Adipocyte (in vitro differentiated cells): ENCODE data around the gene NR2F1-AS1.
A peak's percentile ranks its signal among the peaks of the same experiment; 100 is the strongest.

Source experiments
- DNase-seq: peaks from one replicate; pipeline ENCODE4 v3.0.0-alpha.2; 2015; ENCODE audit warnings: low read depth
- H3K27me3 ChIP-seq: replicated peaks from 2 replicates; pipeline ENCODE4 v1.7.0; 2013; ENCODE audit warnings: mild to moderate bottlenecking, low read length, moderate library complexity; ENCODE audit not compliant: control insufficient read depth, insufficient read depth
- H3K36me3 ChIP-seq: 2 replicates; pipeline ENCODE4 v1.7.0; 2013; ENCODE audit warnings: low read length, mild to moderate bottlenecking, moderate library complexity; ENCODE audit not compliant: control insufficient read depth, insufficient read depth, severe bottlenecking
- H3K4me1 ChIP-seq: 2 replicates; pipeline ENCODE4 v1.7.0; 2013; ENCODE audit warnings: mild to moderate bottlenecking, low read length, moderate library complexity; ENCODE audit not compliant: control insufficient read depth, insufficient read depth
- H3K4me3 ChIP-seq: 2 replicates; pipeline ENCODE4 v1.7.0; 2013; ENCODE audit warnings: mild to moderate bottlenecking, low read length, moderate library complexity
- H3K9ac ChIP-seq: 2 replicates; pipeline ENCODE4 v1.7.0; 2013; ENCODE audit warnings: mild to moderate bottlenecking, low read length, moderate library complexity
- H3K9me3 ChIP-seq: 2 replicates; pipeline ENCODE4 v1.7.0; 2013; ENCODE audit warnings: mild to moderate bottlenecking, low read length, moderate library complexity; ENCODE audit not compliant: control insufficient read depth

The NR2F1-AS1 gene

DNA sequence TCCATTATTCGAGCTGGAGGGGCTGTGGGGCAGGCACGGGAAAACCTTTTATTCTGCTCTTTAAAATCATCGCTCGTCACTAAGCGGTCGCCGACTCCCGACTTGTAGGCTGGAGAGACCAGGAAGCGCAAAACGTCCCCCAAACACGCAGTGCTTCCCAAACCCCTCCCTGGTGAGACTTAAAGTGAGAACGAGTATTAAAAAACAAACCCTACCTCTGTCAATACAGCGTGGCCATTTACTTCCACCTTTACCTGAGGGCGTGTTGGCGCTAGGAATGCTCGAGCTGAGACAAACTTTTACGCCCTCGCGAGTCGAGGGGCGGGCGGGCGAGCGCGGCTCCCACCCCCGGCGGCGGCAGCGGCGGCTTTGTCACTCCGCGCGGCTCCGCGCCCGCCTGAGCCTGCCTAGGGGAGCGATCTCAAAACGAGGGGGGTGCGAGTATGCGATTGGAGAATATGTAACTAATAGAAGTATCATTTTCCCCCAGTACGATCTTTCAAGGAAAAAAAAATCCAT is at the start of gene NR2F1-AS1:
Gene NR2F1-AS1 (minus strand): TSS at position 293 of the 519 bp plus-strand sequence.
- Histone ChIP-seq H3K9ac (peak within 1 kb of the TSS; percentile 96), H3K27me3 (no peaks in the 10 kb centered on the region), H3K9me3 (no peaks in the 10 kb centered on the region), H3K36me3 (no peaks in the 10 kb centered on the region), H3K4me1 (peaks cover 8% of the 10 kb centered on the region), H3K4me3 (peak within 1 kb of the TSS; percentile 93)
- no peak for DNase-seq

DNA sequence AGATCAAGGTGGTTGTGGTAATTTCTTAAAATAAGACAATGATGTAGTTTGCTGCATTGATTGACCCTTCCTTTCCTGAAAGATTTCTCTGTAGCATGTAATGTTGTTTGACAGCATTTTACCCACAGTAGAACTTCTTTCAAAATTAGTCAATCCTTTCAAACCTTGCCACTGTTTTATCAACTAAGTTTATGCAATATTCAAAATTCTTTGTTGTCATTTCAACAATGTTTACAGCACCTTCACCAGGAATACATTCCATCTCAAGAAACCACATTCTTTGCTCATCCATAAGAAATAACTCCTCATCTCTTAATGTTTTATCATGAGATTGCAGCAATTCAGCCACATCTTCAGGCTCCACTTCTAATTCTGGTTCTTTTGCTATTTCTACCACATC is 45.8 kb upstream of the NR2F1-AS1 start:
- Histone ChIP-seq H3K9ac (no peak overlapping the region), H3K36me3 (no peaks in the 10 kb centered on the region), H3K9me3 (no peaks in the 10 kb centered on the region), H3K27me3 (no peaks in the 10 kb centered on the region), H3K4me3 (no peak overlapping the region), H3K4me1 (no peaks in the 10 kb centered on the region)
- no peak for DNase-seq

DNA sequence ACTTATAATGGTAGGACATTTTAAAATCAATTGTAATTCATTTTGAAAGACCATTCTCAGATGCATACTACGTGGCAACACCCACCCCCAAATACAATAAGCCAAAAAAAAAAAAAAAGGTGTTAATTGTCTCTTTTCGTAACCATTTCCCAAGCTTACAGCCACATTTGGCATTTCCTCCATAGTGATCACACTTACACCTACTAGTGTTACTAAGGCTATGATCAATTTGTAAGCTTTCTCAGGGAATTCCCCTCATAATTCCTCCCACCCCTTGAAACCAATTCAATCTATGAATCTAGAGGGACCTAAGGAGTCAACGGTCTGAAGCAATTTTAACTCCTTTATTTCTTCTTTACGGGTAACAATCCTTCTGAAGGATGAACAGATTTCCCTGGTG is 42.1 kb upstream of the NR2F1-AS1 start:
- H3K4me3 ChIP-seq, result no peak overlapping the region
- H3K27me3 ChIP-seq, result no peaks in the 10 kb centered on the region
- no peak overlapping the region for H3K9ac ChIP-seq
- H3K9me3 ChIP-seq, result no peaks in the 10 kb centered on the region
- peaks cover 5% of the 10 kb centered on the region for H3K4me1 ChIP-seq
- no peaks in the 10 kb centered on the region for H3K36me3 ChIP-seq
- DNase-seq, result no peak

DNA sequence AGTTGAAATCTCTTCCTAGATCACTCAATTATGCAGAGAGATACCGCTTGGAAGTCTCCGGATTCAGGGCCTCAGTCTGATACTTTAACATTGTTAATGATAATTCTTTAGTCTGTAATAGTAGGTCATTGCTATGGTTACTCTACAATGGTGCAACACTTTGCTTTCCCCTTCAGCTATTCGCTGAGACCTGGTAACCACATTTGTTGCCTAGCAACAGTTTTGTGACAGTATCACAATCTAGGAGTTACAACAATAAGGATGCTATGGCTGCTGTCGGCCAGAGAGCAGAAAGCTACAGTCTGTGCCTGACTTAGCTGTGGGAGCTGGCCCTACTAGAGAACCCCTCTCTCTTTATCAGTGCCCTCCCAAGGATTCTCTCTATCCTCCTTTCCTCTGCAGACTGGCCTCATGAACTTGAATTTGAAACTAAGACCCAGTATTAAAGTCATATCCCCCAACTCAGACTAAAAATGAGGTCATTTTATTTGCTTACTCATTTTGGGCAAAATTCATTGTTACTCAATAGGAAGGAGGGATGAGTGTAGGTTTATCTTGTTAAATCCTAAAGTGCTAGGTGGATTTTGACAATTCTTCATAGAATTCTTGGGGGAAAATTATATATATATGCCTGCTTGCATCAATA is 41.3 kb upstream of the NR2F1-AS1 start:
- H3K9me3 ChIP-seq, result no peaks in the 10 kb centered on the region
- H3K4me1 ChIP-seq, result peaks cover 5% of the 10 kb centered on the region
- H3K4me3 ChIP-seq, result no peak overlapping the region
- no peaks in the 10 kb centered on the region for H3K36me3 ChIP-seq
- peak; percentile 67 for DNase-seq
- H3K27me3 ChIP-seq, result no peaks in the 10 kb centered on the region
- H3K9ac ChIP-seq, result no peak overlapping the region

DNA sequence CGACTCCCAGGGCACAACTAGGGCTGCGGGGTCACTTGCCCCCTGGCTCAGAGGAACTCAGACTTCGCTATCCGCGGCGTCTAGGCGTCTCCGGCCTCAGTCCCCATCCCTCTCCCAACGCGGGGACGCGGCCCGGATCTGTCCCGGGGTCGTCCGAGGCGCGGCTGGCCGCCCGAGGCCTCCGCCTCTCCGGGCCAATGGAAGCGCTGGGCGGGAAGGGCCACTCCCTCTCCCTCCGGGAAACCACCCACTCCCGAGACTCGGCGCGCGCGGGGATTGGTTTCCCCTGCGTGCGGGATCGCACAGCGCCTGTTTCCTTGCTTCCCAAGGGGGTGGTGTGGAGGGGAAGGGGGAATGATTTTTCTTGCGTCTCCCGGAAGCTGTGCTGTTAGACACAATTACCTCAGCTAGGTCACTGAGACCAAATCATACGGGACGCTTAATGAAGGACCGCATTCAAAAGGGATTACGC is 40.3 kb upstream of the NR2F1-AS1 start:
- Histone ChIP-seq H3K36me3 (no peaks in the 10 kb centered on the region), H3K4me1 (peaks cover 5% of the 10 kb centered on the region), H3K9me3 (no peaks in the 10 kb centered on the region), H3K27me3 (no peaks in the 10 kb centered on the region), H3K4me3 (peak overlapping the region; percentile 87), H3K9ac (peak overlapping the region; percentile 39)
- DNase-seq, result peak; percentile 86

DNA sequence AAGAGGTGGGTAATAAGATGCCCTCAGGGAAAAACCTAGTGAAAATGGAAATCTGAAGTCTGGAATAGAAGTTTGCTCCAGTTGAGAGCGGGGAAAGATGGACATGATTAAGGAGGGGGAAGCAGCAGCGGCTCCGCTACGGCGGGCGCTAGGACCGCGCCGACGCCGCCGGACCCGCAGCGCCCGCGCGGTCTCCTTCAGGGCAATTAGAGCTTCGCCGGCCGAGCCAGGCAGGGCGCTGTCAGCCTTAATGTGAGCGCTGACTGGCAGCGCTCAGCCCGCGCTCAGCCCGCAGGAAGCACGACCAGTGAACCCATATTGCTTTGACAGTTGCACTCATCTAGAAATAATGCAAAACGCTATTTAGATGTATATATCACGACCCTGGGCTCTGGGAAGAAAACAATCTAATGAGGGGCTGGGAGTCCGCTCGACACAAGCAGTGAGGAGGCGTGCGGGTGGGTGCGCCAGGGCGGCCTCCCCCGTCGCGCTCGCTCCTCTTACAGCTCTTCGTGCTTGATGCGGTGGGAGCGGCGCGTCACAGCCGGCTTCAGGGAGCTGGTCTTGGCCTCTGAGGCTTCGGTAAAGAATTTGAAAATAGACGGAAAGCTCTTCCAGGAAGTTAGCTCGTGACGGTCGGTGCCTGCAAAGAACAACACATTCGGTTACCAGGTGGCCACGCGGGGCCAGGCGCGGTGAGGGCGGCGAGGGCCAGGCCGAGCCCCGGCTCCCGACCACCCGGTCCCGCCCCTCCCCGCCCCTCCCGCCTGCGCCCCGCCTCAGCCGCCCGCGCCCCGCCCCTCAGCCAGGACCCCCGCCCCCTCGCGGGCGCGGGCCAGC is 39.7 kb upstream of the NR2F1-AS1 start:
- H3K4me1 ChIP-seq, result peaks cover 5% of the 10 kb centered on the region
- peak overlapping the region; percentile 87 for H3K4me3 ChIP-seq
- peak overlapping the region; percentile 79 for H3K9ac ChIP-seq
- H3K9me3 ChIP-seq, result no peaks in the 10 kb centered on the region
- H3K27me3 ChIP-seq, result no peaks in the 10 kb centered on the region
- peak; percentile 90 for DNase-seq
- no peaks in the 10 kb centered on the region for H3K36me3 ChIP-seq

DNA sequence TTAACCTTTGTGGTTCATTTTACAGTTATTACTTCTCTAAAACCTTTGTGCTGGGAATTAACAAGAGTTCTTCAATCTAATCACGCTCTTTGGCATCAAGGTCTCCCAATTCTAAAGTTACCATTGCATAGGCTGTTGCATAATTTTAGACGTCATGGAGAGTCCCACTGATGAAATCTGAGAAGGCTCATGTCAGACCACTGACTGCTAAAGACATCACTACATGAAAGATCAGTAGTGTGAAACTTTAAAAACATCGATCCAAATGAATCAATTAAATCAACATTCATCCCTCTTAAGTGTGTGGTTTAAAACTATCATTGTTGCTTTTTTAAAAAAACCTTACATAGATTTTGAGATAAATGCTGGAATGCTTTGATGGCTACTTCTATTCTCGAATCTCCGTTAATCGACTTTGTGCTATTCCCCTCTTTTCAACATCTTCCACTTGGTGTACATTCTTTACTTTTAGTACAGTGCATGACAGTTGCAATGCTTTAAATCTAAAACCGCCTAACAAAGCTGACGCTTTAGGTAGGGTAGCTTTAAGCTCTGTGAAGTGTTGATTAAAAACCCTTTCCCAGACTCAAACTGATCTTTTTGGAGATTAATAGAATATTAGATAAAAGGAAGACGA is 35.6 kb upstream of the NR2F1-AS1 start:
- Histone ChIP-seq H3K27me3 (peaks cover 20% of the 10 kb centered on the region), H3K9me3 (no peaks in the 10 kb centered on the region), H3K36me3 (no peaks in the 10 kb centered on the region), H3K4me1 (peaks cover 13% of the 10 kb centered on the region), H3K4me3 (no peak overlapping the region), H3K9ac (no peak overlapping the region)
- no peak for DNase-seq

DNA sequence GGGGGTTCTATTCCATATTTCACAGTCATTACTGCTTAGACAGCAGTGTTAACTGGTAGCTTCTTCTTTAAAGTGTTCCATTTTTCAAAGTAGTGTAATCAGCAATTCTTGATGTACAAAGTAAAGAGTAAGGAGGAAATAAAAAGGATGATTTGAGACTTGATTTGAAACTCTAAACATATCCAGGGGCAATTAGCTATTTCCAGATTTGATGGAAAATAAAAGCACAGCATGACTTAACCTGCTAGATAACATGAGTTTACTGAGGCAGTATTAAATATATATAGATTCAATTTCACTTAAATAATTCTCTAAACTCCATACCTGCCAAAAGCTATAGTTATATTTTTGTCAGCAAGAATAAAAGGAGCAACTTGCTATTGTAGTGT is 31.8 kb upstream of the NR2F1-AS1 start:
- Histone ChIP-seq H3K4me3 (peak overlapping the region; percentile 57), H3K9ac (no peak overlapping the region), H3K4me1 (peaks cover 8% of the 10 kb centered on the region), H3K36me3 (no peaks in the 10 kb centered on the region), H3K9me3 (peaks cover 8% of the 10 kb centered on the region), H3K27me3 (peaks cover 58% of the 10 kb centered on the region)
- no peak for DNase-seq

DNA sequence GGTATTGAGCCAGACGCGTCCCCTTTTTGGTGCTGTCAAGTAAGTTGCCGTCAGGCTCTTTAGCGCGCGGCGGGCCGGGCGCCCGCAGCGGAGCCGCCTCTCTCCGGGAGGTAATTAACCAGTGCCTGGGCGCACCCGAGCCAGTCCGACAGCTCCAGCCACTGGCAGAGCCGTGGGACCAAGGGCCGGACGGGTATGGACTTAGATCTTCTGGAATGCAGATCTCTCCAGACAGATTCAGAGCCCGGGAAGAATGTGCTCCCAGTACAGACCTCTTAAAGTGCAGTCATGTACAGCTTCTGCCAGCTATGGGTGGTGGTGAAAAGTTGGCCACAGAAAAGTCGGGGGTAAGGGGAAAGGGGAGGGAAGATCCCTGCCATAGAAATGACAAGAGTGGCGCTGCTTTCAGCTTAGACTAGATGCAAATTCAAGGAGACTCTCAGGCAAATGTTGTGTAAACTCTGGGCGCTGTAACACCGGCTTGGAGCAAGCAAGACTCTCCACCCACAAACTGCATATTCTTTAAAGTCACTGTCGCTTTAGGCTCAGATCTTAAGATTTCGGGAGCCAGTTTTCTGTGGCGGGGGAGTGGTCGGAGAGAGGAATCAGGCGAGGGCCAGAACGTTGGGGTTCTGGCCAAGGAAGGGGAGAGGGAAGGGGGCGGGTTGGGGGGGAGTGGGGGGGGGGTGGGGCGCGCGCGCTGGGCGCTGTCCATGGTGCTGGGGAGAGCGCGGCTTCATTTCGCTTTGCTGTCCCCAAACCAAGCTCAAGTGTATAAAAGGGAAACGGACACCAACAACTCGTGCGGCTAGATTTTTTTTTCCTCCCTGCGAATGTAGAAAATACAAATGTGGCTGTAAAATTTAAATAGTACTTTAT is 31.2 kb upstream of the NR2F1-AS1 start:
- H3K36me3 ChIP-seq, result no peaks in the 10 kb centered on the region
- DNase-seq, result peak; percentile 69

DNA sequence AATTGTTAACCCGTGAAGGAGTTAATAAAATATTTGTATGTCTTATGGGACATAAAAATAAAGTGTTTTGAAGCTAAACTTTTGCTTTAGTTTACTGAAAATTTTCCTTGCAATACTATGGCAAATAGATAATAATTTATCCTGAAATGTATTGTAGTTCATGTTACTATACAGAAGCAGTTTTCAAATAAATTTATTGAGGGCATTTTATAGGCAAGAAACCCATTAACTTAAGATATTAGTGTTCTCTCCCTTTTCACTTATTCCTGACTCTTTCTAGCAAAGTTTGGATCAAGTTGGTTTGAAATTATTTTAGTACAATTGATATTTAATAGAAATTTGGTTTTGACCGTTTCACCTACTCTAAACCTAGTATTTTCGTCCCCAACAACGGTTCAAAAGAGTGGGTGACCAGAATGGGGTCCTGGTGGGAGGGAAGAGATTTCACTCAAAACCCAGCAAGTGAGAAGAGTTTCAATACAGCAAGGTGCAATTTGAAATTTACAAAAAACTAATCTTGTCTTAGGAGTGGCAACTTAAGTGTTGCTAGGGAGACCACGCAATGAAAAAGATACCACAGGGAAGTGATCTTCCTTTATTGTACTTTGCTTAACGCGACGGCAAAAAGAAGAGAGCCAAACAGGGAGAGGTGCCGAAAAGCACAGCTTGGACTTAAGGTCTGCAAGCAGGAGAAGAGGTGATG is 30.4 kb upstream of the NR2F1-AS1 start:
- H3K9me3 ChIP-seq, result peaks cover 8% of the 10 kb centered on the region
- peaks cover 15% of the 10 kb centered on the region for H3K4me1 ChIP-seq
- no peaks in the 10 kb centered on the region for H3K36me3 ChIP-seq
- DNase-seq, result no peak
- H3K27me3 ChIP-seq, result peaks cover 61% of the 10 kb centered on the region
- H3K4me3 ChIP-seq, result peak overlapping the region; percentile 71
- H3K9ac ChIP-seq, result no peak overlapping the region

More for the DNA sequence above, 31.2 kb upstream of the NR2F1-AS1 start:
- Histone ChIP-seq H3K9me3 (peaks cover 8% of the 10 kb centered on the region), H3K4me1 (peaks cover 14% of the 10 kb centered on the region), H3K9ac (no peak overlapping the region), H3K27me3 (peaks cover 58% of the 10 kb centered on the region), H3K4me3 (peak overlapping the region; percentile 71)
